ENCODE data around the gene ANAPC13.

Gene ANAPC13, protein sequence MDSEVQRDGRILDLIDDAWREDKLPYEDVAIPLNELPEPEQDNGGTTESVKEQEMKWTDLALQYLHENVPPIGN

DNA sequence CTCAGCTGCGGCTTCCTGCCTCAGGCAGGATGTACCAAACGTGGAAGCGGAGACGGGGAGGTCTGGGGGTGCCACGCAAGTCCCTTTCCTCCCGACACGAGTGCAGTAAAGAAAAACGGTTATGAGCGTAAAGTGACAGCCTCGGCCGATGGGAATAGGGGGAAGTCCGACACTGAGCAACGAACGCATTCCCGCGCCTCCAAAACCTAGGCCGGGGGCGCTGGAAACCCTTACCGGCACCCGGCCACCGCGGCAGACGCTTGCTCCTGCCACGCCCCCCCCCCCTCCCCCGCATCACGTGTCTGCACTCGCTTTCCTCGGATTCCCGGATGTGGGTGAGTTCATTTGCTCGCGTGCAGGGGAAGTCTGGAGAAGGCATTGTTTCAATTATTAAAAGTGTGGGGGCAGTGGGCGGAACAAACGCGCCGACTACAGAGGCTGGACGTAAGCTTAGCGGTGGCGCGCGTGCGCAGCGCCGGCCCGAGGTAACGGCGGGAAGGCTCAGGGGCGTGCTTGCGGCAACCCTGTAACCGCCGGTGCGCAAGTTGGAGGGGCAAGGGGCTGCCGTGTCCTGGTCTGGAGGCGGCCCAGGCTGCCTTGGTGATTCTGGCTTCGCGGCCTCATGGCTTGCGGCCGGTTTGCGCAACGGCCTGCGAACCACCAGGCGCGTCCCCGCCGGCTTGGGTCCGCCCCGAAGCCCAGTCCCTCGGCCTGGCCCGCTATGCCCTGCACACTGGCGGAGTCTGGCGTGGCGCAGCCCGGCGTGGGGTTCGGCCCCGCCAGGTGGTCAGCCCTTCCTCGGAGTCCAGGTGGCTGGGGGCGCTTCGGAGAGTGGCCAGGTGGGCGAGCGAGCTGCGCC is at the start of gene ANAPC13, which contains the start of gene CEP63:
TSS of gene ANAPC13 (minus strand) at position 268 of the 859 bp plus-strand sequence. CDS start 3,081 bp downstream, outside the sequence.
TSS of gene CEP63 (plus strand) at position 340 of the 859 bp plus-strand sequence. CDS start 9,264 bp downstream, outside the sequence.
- peak; percentile 85 for DNase-seq (ENCODE audit: low read depth)

DNA sequence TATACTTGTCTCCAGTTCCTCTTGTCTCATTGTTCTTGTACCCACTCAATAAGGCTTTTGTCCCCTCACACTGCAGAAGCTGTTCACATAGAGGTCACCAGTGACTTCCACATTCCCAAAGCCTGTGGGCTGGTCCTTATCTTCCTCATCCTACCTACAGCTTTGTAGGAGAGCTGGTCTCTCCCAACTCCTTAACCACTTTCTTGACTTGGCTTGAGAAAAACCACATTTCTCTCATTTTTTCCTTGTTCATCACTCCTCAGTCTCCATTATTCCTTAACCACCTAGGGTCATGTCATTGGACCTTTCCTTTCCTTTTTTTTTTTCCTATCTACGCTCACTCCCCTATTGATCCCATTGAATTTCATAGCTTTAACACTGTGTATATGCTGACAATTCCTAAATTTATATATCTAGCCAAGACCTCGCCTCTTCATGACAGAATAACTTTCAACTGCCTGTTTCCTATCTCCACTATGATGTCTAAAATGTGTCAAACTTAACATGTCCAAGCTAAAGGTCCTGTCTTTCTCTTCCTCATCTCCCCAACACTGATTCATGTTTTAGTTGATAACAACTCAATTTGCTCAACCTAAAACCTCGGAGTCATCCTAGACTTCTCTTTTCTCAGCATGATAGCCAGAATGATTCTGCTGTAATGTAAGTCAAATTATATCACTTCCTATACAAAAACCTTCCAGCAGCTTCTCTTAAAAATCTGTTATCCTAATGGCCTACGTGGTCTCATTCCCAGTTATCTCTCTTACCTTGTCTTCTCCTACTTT is 49.6 kb upstream of the ANAPC13 start:
- no peak for DNase-seq (ENCODE audit: low read depth)

DNA sequence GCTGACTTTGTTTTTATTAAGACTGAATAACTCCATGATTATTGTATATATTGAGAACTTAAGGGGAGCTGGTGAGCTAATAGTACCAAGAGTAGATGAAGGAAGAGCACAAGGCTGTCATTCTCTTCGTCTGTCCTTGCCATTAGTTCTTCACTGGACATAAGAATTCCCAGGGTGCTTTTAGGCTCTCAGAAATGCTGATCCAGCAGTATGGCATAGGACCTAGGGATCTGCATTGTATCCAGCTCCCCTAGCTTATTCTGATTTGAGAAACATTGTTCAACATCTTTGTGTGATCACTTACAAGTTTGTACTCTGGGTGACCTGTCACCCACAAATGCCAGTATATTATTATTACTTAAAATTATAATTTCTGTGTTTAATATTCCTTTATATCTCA is 47.7 kb upstream of the ANAPC13 start:
- DNase-seq (ENCODE audit: low read depth) = no peak

DNA sequence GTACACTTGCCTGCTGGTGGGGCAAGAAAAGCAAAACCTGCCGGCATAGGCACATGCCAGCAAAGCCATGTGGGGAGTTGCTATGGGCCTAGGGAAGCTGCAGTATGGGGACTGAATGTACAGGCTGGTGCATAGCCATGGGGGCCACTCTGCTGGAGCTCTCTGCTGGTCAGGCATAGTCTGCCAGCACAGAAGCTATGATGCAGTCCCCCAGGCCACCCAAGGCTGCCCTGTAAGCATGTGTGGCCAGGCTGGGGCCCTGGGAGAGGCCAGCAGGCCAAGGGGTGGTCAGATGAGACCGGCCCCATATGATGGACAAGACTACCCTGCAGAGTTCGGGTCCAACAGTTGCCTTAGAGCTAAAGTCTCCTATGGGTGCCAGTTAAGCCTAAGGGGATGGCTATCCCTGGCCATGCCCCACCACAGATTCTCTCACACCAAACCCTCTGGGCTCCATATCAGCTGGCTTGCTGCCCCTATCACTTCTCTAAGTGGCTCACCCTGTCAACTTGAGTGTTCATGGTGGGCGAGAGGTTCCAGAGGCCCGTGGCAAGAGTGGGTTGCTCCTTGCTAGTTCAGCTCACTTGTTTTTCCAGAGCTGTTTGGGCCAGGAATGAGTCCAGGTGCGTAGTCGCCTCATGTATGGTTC is 41.9 kb upstream of the ANAPC13 start:
- no peak for DNase-seq (ENCODE audit: low read depth)

DNA sequence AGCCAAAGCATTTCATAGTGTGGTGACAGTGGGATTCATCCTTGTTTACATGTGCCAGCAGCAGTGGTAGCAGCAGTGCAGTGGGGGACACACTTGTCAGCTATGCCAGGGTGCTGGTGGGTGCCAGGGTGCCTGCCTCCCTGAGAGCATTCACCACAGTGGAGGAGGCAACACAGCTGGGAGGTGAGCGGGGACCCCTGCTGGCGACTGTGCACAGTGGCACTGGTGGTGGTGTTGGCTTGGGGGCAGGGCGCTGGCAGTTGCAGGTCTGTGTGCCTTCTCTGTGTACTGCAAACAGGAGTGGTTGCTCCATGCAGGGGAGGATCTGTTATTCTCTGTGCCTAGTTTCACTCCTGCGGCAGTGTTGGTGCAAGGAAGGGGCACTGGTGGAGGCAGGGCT is 41.3 kb upstream of the ANAPC13 start:
- DNase-seq (ENCODE audit: low read depth) = no peak

DNA sequence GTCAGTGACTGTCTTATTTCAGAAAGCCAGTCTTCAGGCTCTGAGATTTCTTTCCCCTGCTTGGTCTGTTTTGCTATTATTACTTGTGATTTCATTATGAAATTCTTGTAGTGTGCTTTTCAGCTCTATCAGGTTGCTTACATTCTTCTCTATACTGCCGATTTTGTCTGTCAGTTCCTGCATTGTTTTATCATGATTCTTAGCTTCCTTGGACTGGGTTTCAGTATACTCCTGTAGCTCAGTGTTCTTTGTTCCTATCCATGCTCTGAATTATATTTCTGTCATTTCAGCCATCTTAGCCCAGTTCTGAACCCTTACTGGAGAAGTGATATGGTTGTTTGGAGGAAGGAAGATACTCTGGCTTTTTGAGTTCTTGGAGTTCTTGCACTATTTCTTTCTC is 40.5 kb upstream of the ANAPC13 start:
- DNase-seq (ENCODE audit: low read depth) = no peak

DNA sequence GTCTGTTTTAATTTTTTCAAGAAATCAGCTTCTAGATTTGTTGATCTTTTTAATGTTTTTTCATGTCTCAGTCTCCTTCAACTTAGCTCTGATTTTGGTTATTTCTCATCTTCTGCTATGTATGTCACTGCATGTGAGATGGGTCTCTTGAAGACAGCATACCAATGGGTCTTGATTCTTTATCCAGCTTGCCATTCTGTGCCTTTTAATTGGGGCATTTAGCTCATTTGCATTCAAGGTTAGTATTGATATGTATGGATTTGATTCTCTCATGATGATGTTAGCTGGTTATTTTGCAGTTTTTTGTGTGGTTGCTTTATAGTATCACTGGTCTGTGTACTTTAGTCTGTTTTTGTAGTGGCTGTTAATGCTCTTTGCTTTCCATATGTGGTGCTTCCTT is 39.5 kb upstream of the ANAPC13 start:
- DNase-seq (ENCODE audit: low read depth) = no peak

DNA sequence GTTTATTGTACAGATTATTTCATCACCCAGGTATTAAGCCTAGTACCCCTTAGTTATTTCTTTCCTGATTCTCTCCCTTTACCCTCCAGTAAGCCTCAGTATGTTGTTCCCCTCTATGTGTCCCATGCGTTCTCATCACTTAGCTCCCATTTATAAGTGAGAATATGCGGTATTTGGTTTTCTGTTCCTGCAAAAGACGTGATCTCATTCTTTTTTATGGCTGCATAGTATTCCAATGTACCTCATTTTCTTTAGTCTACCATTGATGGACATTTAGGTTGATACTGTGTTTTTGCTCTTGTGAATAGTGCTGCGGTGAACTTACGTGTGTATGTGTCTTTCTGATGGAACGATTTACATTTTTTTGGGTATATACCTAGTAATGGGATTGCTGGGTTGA is 36.8 kb upstream of the ANAPC13 start:
- DNase-seq (ENCODE audit: low read depth) = no peak

DNA sequence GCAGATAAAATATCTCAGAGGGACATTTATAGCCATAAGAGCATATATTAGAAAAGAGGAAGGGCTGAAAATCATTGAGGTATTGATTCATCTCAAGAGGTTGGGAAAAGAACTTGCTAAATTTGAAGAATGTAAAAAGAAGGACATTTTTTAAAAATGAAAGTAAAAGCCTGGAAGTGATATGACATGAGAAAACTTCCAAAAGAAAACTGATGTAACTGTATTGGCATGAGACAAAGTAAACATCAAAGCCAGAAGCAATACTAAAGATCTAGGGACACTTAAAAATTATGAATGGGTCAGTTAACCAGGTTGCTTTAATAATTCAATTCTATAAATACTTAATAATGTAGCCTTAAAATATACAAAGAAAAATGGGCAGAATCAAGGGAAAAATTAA is 32.0 kb upstream of the ANAPC13 start:
- DNase-seq (ENCODE audit: low read depth) = no peak

DNA sequence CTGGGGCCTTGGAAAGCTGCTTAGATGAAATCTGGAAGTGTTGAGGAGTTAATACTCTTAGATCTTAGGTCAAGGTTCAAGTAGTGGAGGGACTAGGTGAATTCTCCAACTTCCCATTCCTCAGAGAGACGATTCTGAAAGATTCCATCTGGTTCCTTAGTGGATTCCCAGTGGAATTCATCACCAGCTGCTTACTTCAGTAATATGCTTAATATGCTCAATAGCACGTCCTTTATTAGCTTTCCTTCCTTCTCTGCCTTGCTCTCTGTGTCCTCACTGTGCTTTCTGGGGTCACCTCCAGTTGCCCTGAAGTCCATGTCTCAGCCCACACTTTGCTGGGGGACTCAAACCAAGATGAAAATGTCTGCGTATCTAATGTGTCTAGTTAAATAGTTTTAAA is 31.1 kb upstream of the ANAPC13 start:
- DNase-seq (ENCODE audit: low read depth) = no peak

DNA sequence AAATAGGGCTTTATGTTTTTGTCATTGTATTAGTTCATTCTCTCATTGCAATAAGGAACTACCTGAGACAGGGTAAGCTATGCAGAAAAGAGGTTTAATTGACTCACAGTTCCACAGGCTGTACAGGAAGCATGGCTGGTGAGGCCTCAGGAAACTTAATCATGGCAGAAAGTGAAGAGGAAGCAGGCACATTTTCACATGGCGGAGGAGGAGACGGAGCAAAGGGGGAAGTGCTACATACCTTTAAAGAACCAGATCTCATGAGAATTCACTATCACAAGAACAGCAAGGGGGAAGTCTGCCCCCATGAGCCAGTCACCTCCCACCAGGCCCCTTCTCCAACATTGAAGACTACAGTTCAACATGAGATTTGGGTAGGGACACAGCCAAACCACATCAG is 25.7 kb upstream of the ANAPC13 start:
- no peak for DNase-seq (ENCODE audit: low read depth)

DNA sequence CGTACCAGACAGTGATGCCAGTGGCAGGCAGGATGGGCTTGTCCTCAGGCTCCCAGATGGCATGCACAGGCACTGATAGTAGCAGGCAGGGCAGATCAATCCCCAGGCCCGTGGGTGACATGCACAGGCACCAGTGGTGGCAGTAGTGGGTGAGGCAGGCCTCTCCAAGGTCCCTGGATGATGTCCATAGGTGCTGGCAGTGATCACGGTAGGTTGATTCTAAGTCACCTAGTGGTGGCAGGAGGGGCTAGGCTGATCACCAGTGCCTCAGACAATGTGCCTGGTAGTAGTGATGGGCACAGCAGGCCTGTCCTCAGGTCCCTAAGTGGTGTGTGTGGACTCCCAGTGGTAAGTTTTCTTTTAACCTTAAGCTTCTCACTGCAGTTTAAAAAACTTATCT is 19.7 kb upstream of the ANAPC13 start:
- DNase-seq (ENCODE audit: low read depth) = no peak

DNA sequence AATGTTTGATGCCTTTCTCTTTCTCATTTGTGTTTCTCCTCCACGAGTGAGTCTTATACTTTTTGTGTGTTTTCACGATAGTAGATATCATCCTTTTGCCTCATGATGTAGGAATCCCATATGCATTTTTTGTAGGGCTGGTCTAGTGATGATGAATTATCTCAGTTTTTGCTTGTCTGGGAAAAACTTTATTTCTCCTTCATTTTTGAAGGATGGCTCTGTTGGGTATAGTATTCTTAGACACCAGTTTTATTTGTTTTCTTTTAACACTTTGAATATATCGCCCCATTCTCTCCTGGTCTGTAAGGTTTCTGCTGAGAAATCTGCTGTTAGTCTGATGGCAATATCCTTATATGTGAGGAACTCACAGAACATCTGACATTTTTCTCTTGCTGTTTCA is 18.3 kb upstream of the ANAPC13 start:
- no peak for DNase-seq (ENCODE audit: low read depth)

DNA sequence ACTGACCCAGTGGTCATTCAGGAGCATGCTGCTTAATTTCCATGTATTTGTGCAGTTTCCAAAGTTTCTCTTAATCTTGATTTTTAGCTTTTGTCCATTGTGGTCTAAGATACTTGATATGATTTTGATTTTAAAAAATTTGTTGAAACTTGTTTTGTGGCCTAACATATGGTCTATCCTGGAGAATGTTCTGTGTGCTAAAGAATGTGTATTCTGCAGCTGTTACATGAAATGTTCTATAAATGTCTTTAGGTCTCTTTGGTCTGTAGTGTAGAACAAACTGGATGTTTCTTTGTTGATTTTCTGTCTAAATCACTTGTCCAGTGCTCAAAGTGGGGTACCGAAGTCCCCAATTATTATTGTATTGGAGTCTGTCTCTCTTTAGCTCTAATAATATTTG is 17.5 kb upstream of the ANAPC13 start:
- no peak for DNase-seq (ENCODE audit: low read depth)

DNA sequence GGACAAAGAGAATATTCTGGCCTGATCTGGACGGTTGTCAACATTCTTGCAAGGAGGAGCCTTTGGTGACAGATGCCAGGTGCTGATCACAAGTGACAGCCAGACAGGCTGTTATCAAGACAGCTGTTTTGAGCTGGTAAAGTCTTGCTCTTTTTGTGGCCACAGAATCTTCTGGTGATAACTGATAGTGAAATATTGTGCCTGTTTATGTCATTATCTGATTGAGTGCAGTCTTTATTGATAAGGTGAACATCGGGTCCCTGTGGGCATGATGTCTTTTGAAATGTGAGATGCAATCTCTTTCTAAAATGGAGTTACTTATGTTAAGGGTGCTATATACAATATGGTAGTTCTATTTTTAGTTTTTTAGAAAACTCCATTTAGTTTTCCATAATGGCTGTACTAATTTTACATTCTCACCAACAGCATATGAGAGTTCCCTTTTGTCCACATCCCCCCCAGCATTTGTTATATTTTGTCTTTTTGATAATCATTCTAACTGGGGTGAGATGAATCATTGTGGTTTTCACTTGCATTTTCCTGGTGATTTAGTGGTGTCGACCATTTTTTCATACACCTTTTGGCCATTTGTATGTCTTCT is 10.8 kb upstream of the ANAPC13 start:
- DNase-seq (ENCODE audit: low read depth) = no peak

DNA sequence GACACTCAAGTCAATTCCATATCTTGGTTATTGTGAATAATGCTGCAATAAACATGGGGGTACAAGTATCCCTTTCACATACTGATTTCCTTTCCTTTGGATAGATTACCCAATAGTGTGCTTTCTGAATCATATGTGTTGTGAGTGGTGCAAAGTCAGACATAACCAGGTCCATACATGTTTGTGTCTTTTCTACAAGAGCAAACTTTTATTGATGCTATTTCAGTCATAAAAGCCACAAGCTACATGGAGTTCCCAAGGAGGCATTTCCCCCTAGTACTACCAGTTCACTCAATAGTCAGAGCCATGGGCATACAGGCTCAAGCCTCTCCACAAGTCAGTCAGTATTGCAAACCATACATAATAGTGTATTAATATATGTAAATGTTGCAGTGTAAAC is 10.2 kb upstream of the ANAPC13 start:
- no peak for DNase-seq (ENCODE audit: low read depth)

DNA sequence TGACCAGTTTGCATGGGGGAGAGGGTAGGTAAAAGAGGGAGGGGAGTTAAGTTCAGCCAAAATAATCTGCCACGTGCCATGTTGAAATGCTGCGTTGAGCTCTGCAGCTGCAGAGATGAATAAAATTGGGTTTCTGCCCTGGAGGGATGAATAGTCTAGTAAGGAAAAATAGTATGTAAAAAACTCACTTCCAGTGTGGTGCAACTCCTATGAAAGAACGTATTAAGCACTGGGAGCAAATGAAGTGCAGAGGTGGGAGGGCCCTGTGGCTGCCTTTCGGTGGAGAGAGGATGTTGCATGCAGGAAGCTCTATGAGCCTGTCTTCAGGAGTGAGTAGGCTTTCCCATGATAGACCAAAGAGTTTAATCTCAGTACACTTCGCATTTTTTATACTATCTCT is 8.7 kb upstream of the ANAPC13 start:
- DNase-seq (ENCODE audit: low read depth) = no peak

DNA sequence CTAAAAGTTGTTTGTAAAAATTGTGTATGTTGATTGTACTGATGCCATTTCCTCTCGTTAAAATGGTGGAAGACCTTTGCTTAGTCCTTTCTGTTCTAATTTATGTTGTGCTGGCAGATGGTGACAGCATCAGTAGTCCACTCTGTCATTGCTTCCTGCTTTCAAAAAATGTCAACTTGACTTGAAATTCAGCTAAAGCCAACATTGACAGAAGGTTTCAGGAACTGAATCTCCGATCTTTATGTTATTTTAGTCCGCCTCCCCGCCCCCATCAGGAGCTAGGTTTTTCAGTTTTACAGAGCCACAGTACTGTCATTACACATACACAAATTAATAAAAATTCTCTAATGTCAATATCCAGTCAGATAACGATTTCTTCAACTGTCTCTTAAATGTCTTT is 1.6 kb upstream of the ANAPC13 start:
- no peak for DNase-seq (ENCODE audit: low read depth)

DNA sequence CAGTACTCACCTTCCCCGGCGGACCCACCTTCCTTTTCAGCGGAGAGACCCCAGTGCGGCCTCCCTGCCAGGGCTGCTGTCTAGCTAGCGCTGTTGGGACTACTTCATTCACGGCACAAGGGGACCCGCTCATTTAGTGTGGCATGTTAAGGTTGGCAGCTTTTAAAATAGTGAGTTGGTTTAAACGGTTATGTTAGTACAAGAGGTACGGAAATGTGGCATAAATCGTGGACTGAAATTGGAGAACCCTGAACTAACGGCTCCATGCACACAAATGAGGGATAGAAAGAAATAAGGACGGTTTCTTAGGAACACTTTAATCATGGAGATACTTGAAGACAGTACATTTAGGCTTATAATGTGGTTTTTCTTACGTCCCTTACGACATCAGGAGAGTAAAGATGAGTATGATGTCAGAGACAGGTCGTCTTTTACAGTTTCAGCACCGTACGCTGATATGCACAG is 824 bp upstream of the ANAPC13 start:
- DNase-seq (ENCODE audit: low read depth) = no peak

DNA sequence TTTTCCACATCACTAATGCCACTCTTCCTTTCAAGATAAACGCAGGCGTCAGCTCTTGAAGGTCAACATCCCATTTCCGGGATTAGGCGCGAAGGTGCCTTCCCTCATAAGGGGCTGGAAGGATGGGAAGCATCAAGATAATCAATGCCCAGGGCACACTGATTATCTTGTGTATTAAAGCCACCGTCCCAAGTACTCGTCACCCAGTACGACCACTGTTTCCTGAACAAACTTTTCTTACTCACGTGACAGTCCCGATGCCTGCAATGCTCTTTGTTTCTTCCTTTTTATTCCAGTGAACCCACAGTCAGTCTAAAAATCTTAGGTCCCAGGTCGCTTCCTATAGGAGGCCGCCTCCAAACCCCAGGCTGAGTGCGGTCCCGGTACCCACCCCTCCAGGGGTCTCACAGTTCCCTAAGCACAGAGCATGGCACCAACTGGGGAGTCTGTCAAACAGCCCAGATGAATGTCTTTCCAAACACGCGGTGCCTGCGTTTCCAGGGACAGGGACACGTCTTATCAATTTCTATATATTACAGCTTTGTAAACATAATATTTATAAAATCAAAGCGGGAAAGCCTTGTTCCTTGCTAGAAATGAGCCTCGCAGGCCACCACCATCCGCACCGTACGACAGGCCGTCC is 589 bp downstream of the ANAPC13 start:
- DNase-seq (ENCODE audit: low read depth) = no peak

DNA sequence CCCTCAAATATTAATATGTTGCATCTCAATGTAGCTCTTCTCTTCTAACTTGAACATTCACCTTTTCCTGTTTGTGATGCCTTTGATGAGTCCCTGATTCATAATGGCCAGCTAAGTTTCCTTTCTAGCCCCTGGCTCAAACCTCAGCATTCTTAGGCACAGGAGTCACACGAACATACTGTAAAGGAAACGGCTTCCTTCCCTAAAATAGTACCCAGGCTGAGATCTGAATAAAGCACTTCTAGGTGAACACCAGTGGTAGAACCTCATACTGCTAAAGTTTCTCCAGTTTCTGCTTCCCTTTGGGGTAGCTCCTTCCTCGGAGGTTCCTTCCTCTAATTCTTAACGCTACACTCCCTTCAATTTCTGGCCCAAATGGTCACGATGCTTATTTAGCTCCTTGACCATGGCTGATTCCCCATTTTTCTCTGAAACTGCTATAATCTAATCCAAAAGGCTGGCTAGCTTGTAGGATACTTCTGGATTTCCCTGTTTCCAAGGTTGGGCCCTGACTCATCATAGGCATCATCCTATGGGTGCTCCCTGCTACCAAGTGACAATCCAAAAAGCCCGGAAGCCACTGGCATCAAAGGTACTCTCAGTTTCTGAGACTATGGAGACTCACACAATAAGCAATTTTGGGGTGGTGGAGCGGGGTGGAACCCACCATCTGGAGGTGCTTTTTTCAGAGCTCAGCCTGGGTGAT is 2.4 kb downstream of the ANAPC13 start:
- DNase-seq (ENCODE audit: low read depth) = no peak

Data from activated T-cell treated with anti-CD3 and anti-CD28 coated beads for 48 hours (primary cell).